Dermis blood vessel endothelial cell (primary cell): Measurements from ENCODE around the gene FAH. TPM values are rescaled to one million over a fixed set of nuclear protein-coding genes. Genes with fewer than 3 reads are reported as not detected.

Experiments used
- DNase-seq: peaks from one replicate; pipeline ENCODE4 v3.0.0; 2010
- total RNA-seq: library from RNA; depleted of rRNA; stranded (reverse); fragments of >200 nt; gene quantifications from 2 replicates; pipeline ENCODE4 v1.2.3, GENCODE V29; 2014

Gene FAH
- total RNA-seq, 1 donor from 2014 or later, result 5.3 TPM

DNA sequence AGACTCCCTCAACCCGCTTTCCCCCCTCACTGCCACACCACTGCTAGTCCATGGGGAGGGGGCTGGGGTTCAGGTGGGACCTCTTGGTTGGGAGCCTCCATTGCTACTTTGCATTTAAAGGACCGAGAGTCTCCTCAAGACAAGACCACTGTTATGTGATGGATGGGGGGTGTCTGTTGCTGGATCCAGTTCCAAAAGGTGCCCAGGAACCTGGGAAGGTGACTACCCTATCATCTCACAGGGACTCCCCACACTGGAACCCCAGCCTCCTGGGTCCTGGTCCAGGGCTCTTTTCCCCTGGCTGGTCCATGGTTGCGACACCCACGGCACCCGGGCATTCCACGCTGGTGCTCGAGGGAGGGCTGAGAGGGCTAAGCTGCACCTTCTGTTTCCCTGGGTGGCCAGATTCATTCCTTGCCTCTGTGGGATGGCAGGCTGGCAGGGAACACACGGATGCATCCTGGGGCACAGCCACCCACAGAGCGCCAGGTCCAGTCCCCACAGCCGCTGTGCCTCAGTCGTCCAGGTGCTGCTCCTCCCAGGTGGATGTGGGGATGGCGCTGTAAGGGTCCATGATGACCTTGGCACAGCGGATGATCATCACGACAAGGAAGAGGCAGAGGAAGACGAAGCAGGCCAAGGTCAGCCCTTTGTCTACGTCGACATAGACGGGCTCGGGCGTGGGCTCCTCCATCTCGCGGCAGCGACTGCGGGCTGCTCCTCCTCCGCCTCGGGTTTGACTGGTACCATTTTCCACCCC is 48.6 kb downstream of the FAH start:
- no peak for DNase-seq

DNA sequence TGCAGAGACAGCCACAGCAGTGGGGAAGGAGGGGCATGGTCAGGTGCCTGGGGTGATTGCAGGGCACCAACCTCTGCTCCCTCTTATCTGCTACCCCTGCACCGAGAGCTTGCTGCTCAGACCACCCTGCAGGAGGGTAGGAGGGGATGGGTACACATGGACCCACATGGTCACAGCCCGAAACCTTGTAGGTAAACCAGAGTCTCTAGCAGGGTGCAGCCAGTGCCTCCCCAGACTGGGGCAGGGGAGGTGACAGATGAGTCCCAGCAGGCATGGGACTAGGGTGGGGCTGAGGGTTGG is 49.2 kb downstream of the FAH start:
- DNase-seq, result no peak

DNA sequence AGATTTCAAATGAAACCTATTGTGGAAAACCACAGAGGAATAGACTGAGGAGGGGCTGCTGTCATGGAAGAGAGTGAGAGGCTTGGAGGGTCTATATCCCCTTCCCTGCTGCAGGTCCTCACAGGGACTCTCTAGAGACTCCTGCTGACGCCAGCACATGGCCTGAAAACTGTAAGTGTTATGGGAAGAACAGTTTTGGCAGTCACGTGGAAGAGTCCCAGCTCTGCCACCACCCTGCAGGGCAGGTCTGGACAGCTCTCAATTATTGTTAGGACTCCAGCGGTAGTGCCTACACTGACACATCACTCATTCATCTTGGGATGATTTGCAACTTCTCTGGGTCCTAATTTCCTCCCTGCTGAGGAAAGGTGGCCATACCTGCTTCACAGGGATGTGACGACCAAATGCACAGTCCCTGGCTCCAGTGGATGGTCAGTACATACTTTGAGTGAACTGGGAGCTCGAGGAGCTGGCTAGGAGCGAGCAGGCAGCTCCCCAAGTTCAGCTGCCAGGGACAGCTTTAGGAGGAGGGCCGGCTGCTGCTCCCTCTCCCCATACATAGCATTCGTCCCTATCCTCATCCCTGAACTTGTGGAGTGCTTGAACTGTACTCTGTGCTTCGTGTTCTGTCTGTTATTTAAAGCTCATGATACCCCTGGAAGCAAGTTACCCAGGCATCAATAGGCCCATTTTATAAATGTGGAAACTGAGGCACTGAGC is 50.0 kb downstream of the FAH start:
- no peak for DNase-seq

- no peak for DNase-seq
These were observed 50.6 kb downstream of the FAH start for GRCh38 chr15:80203361-80203885.

DNA sequence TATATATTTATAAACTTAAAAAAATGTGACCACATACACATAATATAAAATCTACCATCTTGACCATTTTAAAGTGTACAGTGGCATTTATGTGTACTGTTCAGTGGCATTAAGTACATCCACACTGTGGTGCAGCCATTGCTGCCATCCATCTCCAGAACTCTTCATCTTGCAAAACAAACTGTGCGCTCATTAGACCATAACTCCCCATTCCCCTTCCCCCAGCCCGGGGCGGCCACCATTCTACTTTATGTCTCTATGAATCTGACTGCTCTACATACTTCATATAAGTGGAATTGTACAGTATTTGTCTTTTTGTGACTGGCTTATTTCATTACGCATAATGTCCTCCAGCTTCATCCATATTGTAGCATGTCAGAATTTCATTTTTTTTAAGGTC is 51.4 kb downstream of the FAH start:
- DNase-seq, result no peak

DNA sequence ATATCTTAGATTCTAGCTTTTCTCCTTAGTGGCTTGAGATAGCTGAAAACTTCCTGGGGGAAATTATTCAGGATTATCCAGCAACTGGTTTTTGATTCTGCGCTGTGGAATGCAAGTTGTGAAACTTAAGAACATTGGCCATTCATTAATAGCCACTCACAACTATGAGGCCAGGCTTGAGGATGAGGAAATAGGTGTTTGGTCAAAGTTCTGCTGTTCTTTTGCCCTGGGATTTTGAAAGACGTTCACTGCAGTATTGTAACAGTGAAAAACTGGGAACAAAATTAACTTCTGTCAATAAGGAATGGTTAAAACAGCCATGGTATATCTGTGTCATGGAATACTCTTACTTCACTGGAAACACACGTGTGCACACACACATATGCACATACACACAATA is 55.1 kb downstream of the FAH start:
- DNase-seq, result no peak

- no peak for DNase-seq
These were observed 56.2 kb downstream of the FAH start for GRCh38 chr15:80208758-80209734.

- DNase-seq, result no peak
These were observed 58.1 kb downstream of the FAH start for GRCh38 chr15:80210611-80211573.

DNA sequence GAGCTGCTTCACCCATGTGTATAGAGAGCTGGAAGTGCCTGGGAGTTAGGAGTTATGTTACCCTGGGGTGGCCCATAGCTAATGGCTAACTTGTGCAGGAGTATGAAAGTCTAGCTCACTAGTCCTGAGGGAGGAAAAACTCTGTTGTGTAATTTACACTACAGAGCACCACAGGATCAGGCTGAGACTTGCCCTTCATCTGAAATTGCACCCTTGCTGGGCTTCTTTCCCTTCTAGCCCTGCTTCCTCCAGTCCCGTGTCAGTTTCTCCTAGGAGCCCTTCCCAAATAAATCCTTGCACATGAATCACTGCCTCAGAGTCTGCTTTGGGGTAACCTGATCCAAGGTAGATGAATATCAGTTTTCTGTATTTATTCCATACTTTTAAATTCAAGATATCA is 59.2 kb downstream of the FAH start:
- no peak for DNase-seq

- no peak for DNase-seq
These were observed 62.1 kb downstream of the FAH start for GRCh38 chr15:80214910-80215309.

DNA sequence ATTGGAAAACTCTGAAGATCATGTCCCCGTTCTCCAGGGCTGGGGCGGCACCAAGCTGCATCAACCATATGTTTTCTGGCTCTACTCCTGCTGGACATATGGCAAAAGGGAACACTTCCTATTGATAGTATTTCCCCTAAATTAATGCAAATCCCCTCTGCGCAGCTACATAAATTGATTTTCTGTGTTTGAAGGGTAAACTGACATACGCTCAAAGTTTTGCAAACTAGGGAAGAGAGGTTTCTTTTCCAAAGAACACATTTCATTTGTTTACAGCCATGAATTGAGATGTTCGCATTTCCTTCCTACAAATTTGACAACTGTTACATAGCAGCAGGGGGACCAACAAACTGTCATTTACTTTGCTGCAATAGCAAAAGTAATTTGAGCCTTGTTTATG is 63.3 kb downstream of the FAH start:
- no peak for DNase-seq

DNA sequence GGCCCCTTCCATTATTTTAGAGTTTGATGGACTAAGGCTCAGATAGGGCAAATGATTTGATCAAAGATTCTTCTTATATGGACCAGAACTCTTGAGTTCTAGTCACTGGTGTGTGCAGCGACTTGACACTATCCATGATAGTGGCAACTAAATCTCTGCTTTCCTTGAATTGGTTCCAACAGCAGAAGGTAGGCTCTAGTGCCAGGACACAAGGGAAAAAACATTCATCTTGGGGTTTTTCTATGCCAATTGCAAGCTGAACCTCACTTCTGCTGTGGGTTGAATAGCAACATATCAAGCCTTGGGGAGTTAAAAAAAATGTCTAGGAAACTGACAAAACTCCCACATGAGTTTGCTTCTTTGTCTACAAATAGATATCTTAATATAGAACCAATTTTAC is 64.1 kb downstream of the FAH start:
- DNase-seq, result no peak

GRCh38 chr15:80217327-80217900 is 64.6 kb downstream of the FAH start:
- no peak for DNase-seq

GRCh38 chr15:80219955-80220354 is 67.2 kb downstream of the FAH start:
- no peak for DNase-seq

DNA sequence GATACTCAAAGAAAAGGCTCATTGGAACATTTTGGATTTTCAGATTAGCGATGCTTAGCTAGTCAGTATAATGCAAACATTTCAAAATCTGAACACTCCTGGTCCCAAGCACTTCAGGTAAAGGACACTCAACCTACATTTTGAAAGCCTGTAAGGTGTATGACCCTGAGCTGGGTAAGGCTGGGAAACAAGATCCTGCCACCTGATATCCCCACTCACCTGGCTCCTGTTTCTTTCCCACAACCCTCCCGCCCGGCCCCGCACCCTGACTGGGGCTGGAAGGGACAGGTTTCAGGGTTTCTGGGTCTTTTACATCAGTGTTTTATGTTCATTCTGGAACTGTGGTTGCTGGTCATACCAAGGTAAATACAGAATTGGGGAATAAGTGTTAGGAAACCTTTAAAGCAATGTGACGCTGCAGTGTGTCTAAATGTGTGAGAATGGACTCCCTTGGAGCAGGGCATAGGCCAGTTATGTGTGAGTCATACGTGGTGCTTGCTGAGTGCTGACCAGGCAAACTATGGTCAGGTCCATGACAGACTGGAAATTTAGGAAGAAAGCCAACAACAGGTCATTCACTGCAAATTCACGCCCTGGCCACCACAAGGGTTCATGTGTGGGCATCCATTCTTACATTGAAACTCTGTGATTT is 76.3 kb downstream of the FAH start:
- no peak for DNase-seq

DNA sequence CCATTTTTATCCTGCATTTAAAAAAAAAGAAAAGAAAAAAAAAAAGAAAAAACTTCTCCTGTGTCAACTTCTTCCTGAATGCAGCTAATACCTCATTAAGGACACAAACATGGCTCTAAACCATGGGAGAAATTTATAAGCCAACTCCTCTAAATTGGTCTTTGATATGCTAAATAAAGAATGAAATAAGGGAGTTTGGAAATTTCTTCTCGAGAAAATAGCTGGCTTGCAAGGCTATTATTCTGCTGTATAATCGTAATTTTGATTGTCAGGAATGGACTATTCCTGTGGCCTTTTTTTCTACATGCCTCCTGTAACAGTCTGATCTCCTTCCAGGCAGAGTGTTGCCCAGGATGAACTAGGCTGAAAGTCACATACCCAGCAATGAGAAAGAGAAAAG is 78.6 kb downstream of the FAH start:
- no peak for DNase-seq

DNA sequence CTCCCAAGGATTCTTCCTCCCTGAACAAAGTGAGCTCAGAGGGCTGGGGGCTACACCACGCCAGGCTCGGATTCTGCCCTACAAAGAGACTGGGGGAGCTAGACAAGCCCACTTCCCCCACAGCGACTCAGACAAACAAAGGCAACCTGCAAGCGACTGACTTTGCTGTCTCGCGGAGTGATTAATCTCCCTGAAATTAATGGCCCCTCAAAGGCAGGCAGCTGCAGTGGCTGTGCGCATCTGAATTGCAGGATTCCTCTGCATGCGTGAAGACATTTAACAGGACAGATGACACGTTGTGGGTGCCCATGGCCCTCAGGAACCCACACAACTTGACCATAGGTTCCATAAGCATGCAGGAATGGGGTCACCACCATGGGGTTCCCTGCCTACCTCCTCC is 80.8 kb downstream of the FAH start:
- DNase-seq, result no peak

GRCh38 chr15:80234883-80235282 is 82.1 kb downstream of the FAH start:
- peak; percentile 65 for DNase-seq
